HEK293 (cell line): ENCODE measurements around the gene DDX25.
"Not testable (repeated sequence)": the region's sequence is repeated elsewhere in the genome, so short reads cannot be mapped to it uniquely, and the experiment has no call there.

ENCODE experiments used
- CTCF ChIA-PET: fragments of 350-600 bp; formaldehyde crosslinking; extraction: SDS; loops from one replicate; lab custom pipeline; 2021; ENCODE audit warnings: antibody characterized with exemption; lab: Yijun Ruan, JAX
- POLR2A ChIA-PET: fragments of 300-600 bp; formaldehyde crosslinking; extraction: SDS; loops from one replicate; lab custom pipeline; 2020; ENCODE audit warnings: antibody characterized with exemption, inconsistent platforms; lab: Yijun Ruan, JAX
- H3K27ac ChIP-seq: fragments of 200-500 bp; sonication (Bioruptor generic); 2 replicates; pipeline ENCODE4 v1.5.1; 2014; ENCODE audit warnings: low read depth, low read length, control low read depth, inconsistent platforms; ENCODE audit errors: extremely low read depth
- H3K36me3 ChIP-seq, 2 experiments: fragments of 200-500 bp in 1 of 2; sonication (Bioruptor generic) in 1 of 2; 1 replicate in 1 of 2; 2 replicates in 1 of 2; pipeline ENCODE4 v1.5.1; 2014 to 2017; ENCODE audit warnings: inconsistent platforms in 2 of 2, low read length in 2 of 2; ENCODE audit not compliant: control insufficient read depth in 2 of 2, insufficient read depth in 1 of 2
- H3K4me1 ChIP-seq: fragments of 200-500 bp; sonication (Bioruptor generic); 2 replicates; pipeline ENCODE4 v1.5.1; 2014; ENCODE audit warnings: mild to moderate bottlenecking, low read length, inconsistent platforms; ENCODE audit not compliant: control insufficient read depth, insufficient read depth
- H3K4me3 ChIP-seq: 2 replicates; pipeline ENCODE4 v1.5.1; 2011; ENCODE audit warnings: low read depth, mild to moderate bottlenecking, control low read depth, low read length, moderate library complexity
- H3K9me3 ChIP-seq: fragments of 200-500 bp; sonication (Bioruptor generic); 2 replicates; pipeline ENCODE4 v1.5.1; 2014; ENCODE audit warnings: low read depth, low read length, inconsistent platforms; ENCODE audit not compliant: control insufficient read depth, insufficient read depth
- PATZ1 ChIP-seq: fragments of 450-650 bp; formaldehyde crosslinking; IDR thresholded peaks from 2 replicates; pipeline ENCODE4 v1.5.1; 2016; ENCODE audit warnings: missing biosample characterization, missing genetic modification characterization
- ZBTB21 ChIP-seq: fragments of 450-650 bp; formaldehyde crosslinking; IDR thresholded peaks from 2 replicates; pipeline ENCODE4 v1.5.1; 2017; ENCODE audit warnings: missing biosample characterization, missing genetic modification characterization
- ZFP3 ChIP-seq: fragments of 450-650 bp; formaldehyde crosslinking; IDR thresholded peaks from 2 replicates; pipeline ENCODE4 v1.5.1; 2016; ENCODE audit warnings: low read depth, missing biosample characterization, missing genetic modification characterization
- ZNF114 ChIP-seq: fragments of 450-650 bp; formaldehyde crosslinking; IDR thresholded peaks from 2 replicates; pipeline ENCODE4 v1.5.0; 2017; ENCODE audit warnings: missing biosample characterization, missing genetic modification characterization
- ZNF146 ChIP-seq: fragments of 450-650 bp; formaldehyde crosslinking; IDR thresholded peaks from 2 replicates; pipeline ENCODE4 v1.5.1; 2016; ENCODE audit warnings: missing biosample characterization, missing genetic modification characterization
- ZNF18 ChIP-seq: fragments of 450-650 bp; formaldehyde crosslinking; IDR thresholded peaks from 2 replicates; pipeline ENCODE4 v1.5.1; 2016; ENCODE audit warnings: missing biosample characterization, missing genetic modification characterization
- ZNF214 ChIP-seq: fragments of 450-650 bp; formaldehyde crosslinking; IDR thresholded peaks from 2 replicates; pipeline ENCODE4 v1.5.1; 2017; ENCODE audit warnings: missing biosample characterization, mild to moderate bottlenecking, missing genetic modification characterization, borderline replicate concordance
- ZNF223 ChIP-seq: fragments of 450-650 bp; formaldehyde crosslinking; IDR thresholded peaks from 2 replicates; pipeline ENCODE4 v1.5.1; 2016; ENCODE audit warnings: missing biosample characterization, missing genetic modification characterization
- ZNF423 ChIP-seq: fragments of 450-650 bp; formaldehyde crosslinking; IDR thresholded peaks from 2 replicates; pipeline ENCODE4 v1.5.1; 2016; ENCODE audit warnings: missing biosample characterization, missing genetic modification characterization
- ZNF426 ChIP-seq: fragments of 450-650 bp; formaldehyde crosslinking; IDR thresholded peaks from 2 replicates; pipeline ENCODE4 v1.5.1; 2017; ENCODE audit warnings: missing biosample characterization, missing genetic modification characterization, mild to moderate bottlenecking, inconsistent platforms, moderate library complexity
- ZNF449 ChIP-seq: fragments of 450-650 bp; formaldehyde crosslinking; IDR thresholded peaks from 2 replicates; pipeline ENCODE4 v1.5.1; 2017; ENCODE audit warnings: missing biosample characterization, mild to moderate bottlenecking, missing genetic modification characterization, moderate library complexity
- ZNF560 ChIP-seq: fragments of 450-650 bp; formaldehyde crosslinking; IDR thresholded peaks from 2 replicates; pipeline ENCODE4 v1.5.1; 2017; ENCODE audit warnings: missing biosample characterization, missing genetic modification characterization, borderline replicate concordance
- ZNF571 ChIP-seq: fragments of 450-650 bp; formaldehyde crosslinking; IDR thresholded peaks from 2 replicates; pipeline ENCODE4 v1.5.0; 2017; ENCODE audit warnings: missing biosample characterization, missing genetic modification characterization
- ZNF580 ChIP-seq: fragments of 450-650 bp; formaldehyde crosslinking; IDR thresholded peaks from 2 replicates; pipeline ENCODE4 v1.5.1; 2016; ENCODE audit warnings: missing biosample characterization, missing genetic modification characterization
- ZNF600 ChIP-seq: fragments of 450-650 bp; formaldehyde crosslinking; IDR thresholded peaks from 2 replicates; pipeline ENCODE4 v1.5.1; 2016; ENCODE audit warnings: missing biosample characterization, missing genetic modification characterization
- ZNF621 ChIP-seq: fragments of 450-650 bp; formaldehyde crosslinking; IDR thresholded peaks from 2 replicates; pipeline ENCODE4 v1.5.1; 2017; ENCODE audit warnings: missing biosample characterization, missing genetic modification characterization
- ZNF658 ChIP-seq: fragments of 450-650 bp; formaldehyde crosslinking; IDR thresholded peaks from 2 replicates; pipeline ENCODE4; 2016; ENCODE audit warnings: missing biosample characterization, missing genetic modification characterization
- ZNF704 ChIP-seq: fragments of 450-650 bp; formaldehyde crosslinking; IDR thresholded peaks from 2 replicates; pipeline ENCODE4 v1.5.1; 2016; ENCODE audit warnings: missing biosample characterization, missing genetic modification characterization
- ZNF747 ChIP-seq: fragments of 450-650 bp; formaldehyde crosslinking; IDR thresholded peaks from 2 replicates; pipeline ENCODE4 v1.5.1; 2016; ENCODE audit warnings: missing biosample characterization, missing genetic modification characterization
- ZSCAN23 ChIP-seq: fragments of 450-650 bp; formaldehyde crosslinking; IDR thresholded peaks from 2 replicates; pipeline ENCODE4 v1.5.1; 2016; ENCODE audit warnings: missing biosample characterization, missing genetic modification characterization

Gene DDX25

GRCh38 chr11:125910226-125910849 is 6.0 kb downstream of the DDX25 start:
- no peak for TF ChIP-seq ZNF426 (tag by site-specific recombination)
- no peak for TF ChIP-seq ZNF423 (tag by site-specific recombination)
- no peak for TF ChIP-seq ZFP3 (tag by site-specific recombination)
- no peak for TF ChIP-seq ZNF600 (tag by site-specific recombination)
- no peak for TF ChIP-seq ZNF146 (tag by site-specific recombination)
- no peak for TF ChIP-seq ZNF580 (tag by site-specific recombination)
- TF ChIP-seq ZNF18 (tag by site-specific recombination) = no peak
- no peak for TF ChIP-seq ZNF560
- TF ChIP-seq ZNF114 (tag by site-specific recombination) = no peak
- TF ChIP-seq ZNF658 (tag by site-specific recombination) = no peak
- no peak for TF ChIP-seq ZBTB21 (tag by site-specific recombination)
- no peak for TF ChIP-seq ZNF704 (tag by site-specific recombination)
- no peak for TF ChIP-seq ZNF214 (tag by site-specific recombination)
- TF ChIP-seq ZNF223 (tag by site-specific recombination) = no peak
- TF ChIP-seq PATZ1 (tag by site-specific recombination) = no peak
- TF ChIP-seq ZSCAN23 = no peak
- no peak for TF ChIP-seq ZNF621
- no peak for TF ChIP-seq ZNF571 (tag by site-specific recombination)
- no peak for TF ChIP-seq ZNF747
- TF ChIP-seq ZNF449 (tag by site-specific recombination) = no peak
- Histone ChIP-seq H3K4me1 (no peaks in the 10 kb centered on the region), H3K36me3 (no peaks in the 10 kb centered on the region), H3K9me3 (no peaks in the 10 kb centered on the region), H3K27ac (no peak overlapping the region), H3K4me3 (no peak overlapping the region)
- ChIA-PET POLR2A (interaction anchor here (0.6 to 1.6 kb wide), 3 partner anchors 7 to 169 kb away, joined by 3 to 4 read pairs (median 3); partner anchors contain the start of gene PUS3), CTCF (interaction anchor here (1.7 kb wide), 1 partner anchor 32 kb away, joined by 7 read pairs; no protein-coding TSS in a partner anchor)

GRCh38 chr11:125914601-125915000 is 10.3 kb downstream of the DDX25 start:
- H3K4me1 ChIP-seq, H3K36me3 ChIP-seq, H3K27ac ChIP-seq, H3K9me3 ChIP-seq, H3K4me3 ChIP-seq, POLR2A ChIA-PET: not testable (repeated sequence)
- CTCF ChIA-PET = interaction anchor here (0.7 to 1.3 kb wide), 3 partner anchors 8 to 284 kb away, joined by 3 to 8 read pairs (median 3); no protein-coding TSS in a partner anchor
